ENCODE measurements around the gene SNHG17.

DNA sequence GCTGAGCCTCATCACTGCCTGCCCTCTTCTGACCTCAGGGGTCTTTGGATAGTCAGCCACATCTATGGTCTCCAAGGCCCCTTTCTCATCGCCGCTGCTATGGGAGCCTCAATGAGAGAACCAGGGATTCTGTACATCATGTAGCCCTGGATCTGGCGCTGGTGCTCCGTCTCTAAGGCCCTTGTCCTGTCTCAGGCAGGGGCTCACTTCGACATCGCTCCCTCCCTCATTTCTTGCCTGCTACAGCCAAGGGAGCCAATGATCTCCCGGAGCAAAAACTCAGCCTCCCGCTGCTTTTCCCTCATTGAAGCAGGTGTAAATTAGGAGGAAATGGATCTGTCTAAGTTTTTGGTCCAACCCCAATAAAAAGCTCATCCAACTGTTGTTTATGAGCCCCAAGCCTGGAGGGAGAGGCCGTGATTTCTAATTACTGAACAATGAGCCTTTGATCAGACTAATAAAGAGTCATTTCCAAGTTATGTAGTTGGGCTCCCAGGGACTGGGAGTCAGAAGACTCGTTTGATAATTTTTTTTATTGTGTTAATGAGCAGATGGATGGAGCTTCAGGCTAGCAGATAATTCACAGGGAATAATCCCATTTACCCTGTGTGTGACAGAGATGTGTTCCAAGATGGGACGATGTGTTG is 58.0 kb downstream of the SNHG17 start:
- no peak for TF ChIP-seq CTCF (IDR thresholded peaks at IDR 0.05 in 8 of 11, conservative IDR thresholded peaks at IDR 0.05 in 3 of 11)
- TF ChIP-seq POLR2AphosphoS5 (IDR thresholded peaks at IDR 0.05): no peak
